HL-60 (cell line): ENCODE data around the gene ZNF793.

Experiments
- DNase-seq, 2 experiments: peaks; one replicate each; pipeline ENCODE4 v3.0.0-alpha.2; 2010 to 2020; ENCODE audit warnings: low read depth in 1 of 2, low spot score in 1 of 2
- H3K27ac ChIP-seq: fragments of 250-450 bp; sonication (Bioruptor Pico); replicated peaks from 2 replicates; pipeline ENCODE4 v1.5.1; 2020; ENCODE audit warnings: mild to moderate bottlenecking, moderate library complexity
- H3K27me3 ChIP-seq: fragments of 250-450 bp; sonication (Bioruptor Pico); 2 replicates; pipeline ENCODE4 v1.5.1; 2021; ENCODE audit warnings: mild to moderate bottlenecking, moderate library complexity; ENCODE audit not compliant: insufficient read depth, poor library complexity, severe bottlenecking
- H3K4me3 ChIP-seq: replicated peaks from 2 replicates; pipeline ENCODE4 v1.5.1; 2011; ENCODE audit warnings: mild to moderate bottlenecking, control low read depth, low read length; ENCODE audit not compliant: insufficient read depth
- GABPA ChIP-seq: IDR thresholded peaks from 2 replicates; pipeline ENCODE4 v1.6.1; 2012; ENCODE audit warnings: low read depth
- POLR2AphosphoS5 ChIP-seq: IDR thresholded peaks from 2 replicates; pipeline ENCODE4 v1.6.1; 2012; ENCODE audit warnings: low read depth
- REST ChIP-seq: IDR thresholded peaks from 2 replicates; pipeline ENCODE4 v1.6.1; 2012; ENCODE audit warnings: low read depth; ENCODE audit not compliant: insufficient replicate concordance
- SPI1 ChIP-seq: IDR thresholded peaks from 2 replicates; pipeline ENCODE4 v1.6.1; 2012; ENCODE audit warnings: low read depth, mild to moderate bottlenecking, borderline replicate concordance
- TF ChIP-seq, protein P1 (sequence below): IDR thresholded peaks from one replicate; pipeline ENCODE4 v1.5.1; 2011; ENCODE audit warnings: low read length, control low read depth, inconsistent platforms; ENCODE audit not compliant: insufficient read depth

ZNF793 gene

GRCh38 chr19:37565370-37565669 lies 58.6 kb downstream of the ZNF793 start:
- TF ChIP-seq REST (no peak), SPI1 (no peak)
- TF ChIP-seq, protein P1, sequence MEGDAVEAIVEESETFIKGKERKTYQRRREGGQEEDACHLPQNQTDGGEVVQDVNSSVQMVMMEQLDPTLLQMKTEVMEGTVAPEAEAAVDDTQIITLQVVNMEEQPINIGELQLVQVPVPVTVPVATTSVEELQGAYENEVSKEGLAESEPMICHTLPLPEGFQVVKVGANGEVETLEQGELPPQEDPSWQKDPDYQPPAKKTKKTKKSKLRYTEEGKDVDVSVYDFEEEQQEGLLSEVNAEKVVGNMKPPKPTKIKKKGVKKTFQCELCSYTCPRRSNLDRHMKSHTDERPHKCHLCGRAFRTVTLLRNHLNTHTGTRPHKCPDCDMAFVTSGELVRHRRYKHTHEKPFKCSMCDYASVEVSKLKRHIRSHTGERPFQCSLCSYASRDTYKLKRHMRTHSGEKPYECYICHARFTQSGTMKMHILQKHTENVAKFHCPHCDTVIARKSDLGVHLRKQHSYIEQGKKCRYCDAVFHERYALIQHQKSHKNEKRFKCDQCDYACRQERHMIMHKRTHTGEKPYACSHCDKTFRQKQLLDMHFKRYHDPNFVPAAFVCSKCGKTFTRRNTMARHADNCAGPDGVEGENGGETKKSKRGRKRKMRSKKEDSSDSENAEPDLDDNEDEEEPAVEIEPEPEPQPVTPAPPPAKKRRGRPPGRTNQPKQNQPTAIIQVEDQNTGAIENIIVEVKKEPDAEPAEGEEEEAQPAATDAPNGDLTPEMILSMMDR, result no peak

DNA sequence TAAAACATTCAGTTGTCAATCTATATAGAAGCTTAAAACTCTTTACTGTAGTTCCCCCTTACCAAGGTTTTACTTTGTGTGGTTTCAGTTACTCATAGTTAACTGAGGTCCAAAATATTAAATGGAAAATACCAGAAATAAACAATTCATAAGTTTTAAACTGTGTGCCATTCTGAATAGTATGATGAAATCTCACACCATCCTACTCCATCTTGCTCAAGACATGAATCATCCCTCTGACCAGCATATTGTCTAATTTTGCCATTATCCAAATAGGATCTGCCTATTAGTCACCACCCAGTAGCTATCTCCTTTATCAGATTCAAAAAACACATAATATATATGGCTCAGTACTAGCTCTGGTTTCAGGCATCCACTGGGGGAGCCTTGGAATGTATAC lies 65.5 kb downstream of the ZNF793 start:
- Histone ChIP-seq H3K4me3 (no peak overlapping the region), H3K27ac (no peak overlapping the region)
- TF ChIP-seq, protein P1, result no peak
- TF ChIP-seq GABPA (no peak), REST (no peak), SPI1 (no peak), POLR2AphosphoS5 (no peak)

More at GRCh38 chr19:37565370-37565669, 58.6 kb downstream of the ZNF793 start:
- no peak overlapping the region for H3K4me3 ChIP-seq
- H3K27ac ChIP-seq, result no peak overlapping the region
- DNase-seq, result no peak
- H3K27me3 ChIP-seq, result no peaks in the 10 kb centered on the region

GRCh38 chr19:37583340-37583739 lies 76.6 kb downstream of the ZNF793 start:
- TF ChIP-seq GABPA, result no peak
- no peak for TF ChIP-seq POLR2AphosphoS5
- TF ChIP-seq, protein P1, result no peak
- no peak for TF ChIP-seq REST
- no peak for TF ChIP-seq SPI1
- no peak for DNase-seq
- Histone ChIP-seq H3K27ac (no peak overlapping the region), H3K27me3 (no peaks in the 10 kb centered on the region), H3K4me3 (no peak overlapping the region)

More for the DNA sequence above, 65.5 kb downstream of the ZNF793 start:
- peak in 1 of 2 experiments; percentile 27 for DNase-seq
- no peaks in the 10 kb centered on the region for H3K27me3 ChIP-seq
